ENCODE measurements around the gene ZNF548. TPM values are rescaled to one million over a fixed set of nuclear protein-coding genes. Genes with fewer than 3 reads are reported as not detected.

ZNF548 gene
- total RNA-seq, 3 donors from 2014 or later, result 6.3 to 10.7 (median 8.7) TPM

DNA sequence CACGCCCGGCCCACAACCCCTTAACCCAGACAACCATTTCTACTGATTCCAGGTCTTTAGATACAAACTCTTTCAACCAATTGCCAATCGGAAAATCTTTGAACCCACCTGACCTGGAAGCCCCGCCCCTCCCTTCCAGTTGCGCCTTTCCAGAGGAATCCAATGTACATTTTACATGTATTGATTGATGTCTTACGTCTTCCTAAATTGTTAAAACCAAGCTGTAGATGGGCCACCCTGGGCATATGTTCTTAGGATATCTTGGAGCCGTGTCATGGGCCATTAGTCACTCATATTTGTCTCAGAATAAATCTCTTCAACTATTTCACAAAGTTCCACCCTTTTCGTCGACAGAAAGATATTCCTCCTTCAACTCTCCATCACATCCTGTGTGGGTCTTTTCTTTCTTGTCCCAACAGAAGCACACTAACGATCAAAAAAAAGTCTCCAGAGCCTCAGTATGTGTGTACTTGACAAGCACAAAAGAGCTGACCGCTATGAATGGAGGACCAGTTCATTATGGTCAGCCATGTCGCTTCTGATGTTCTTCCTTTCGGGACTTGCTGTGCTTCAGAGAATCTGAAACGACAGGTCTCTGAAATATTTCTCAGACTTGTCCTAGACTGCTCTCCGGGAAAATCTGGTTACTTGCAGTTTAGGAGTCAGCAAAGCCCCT is 44.9 kb downstream of the ZNF548 start:
- no peaks in the 10 kb centered on the region for H3K27me3 Mint-ChIP-seq (ENCODE audit: low read depth)
- ATAC-seq (peak; percentile 1 to 5), DNase-seq (no peak)
- H3K9me3 Mint-ChIP-seq, result peaks cover 3% of the 10 kb centered on the region
- H3K36me3 Mint-ChIP-seq (ENCODE audit: insufficient read depth), result peaks cover 23% of the 10 kb centered on the region
- peak overlapping the region; percentile 98 for H3K4me3 Mint-ChIP-seq
- H3K4me1 Mint-ChIP-seq (ENCODE audit: low read depth), result peaks cover 26% of the 10 kb centered on the region

DNA sequence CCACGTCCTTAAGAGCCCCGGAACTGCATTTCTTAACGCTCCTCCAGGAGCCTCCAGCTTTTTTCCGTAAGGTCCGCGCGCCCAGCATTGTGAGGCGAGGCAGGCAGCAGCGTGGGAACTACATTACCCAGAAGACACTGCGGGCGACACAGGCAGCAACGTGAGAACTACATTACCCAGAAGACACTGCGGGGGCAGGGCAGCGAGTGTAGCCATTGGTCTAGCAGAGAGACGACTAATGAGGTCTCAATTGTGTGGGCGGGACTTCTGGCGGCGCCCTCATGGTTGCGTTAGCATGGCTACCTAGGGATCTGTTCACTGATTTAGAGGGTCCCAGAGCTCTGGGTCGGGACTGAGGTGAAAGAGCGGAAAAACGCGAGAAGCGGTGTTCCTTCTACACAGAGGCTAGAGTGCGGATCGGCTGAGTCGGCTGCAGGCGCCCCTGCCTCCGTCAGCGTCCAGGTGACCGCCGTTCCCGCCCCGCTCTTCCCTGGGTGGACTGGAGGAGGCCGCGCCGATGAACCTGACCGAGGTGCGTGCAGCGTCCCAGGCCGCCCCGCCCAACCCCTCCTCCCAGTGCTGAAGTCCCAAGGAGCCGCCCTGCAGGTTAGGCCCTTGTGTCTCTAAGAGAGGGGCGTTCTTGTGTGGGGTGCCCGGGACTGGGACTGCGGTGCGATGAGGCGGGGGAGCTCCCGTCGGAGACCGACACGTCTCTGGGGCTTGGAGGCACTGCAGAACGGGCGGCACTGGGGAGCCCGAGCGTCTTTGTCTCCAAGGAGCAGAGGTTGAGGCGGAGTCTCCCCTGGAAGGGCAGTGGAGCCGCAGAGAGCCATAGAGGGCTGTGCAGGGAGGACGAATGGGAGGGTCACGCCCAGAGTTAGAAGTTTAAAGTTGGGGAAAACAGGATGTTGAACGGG is 45.7 kb downstream of the ZNF548 start, which contains the start of gene ZNF749:
TSS of gene ZNF749 (plus strand) at position 264 of the 917 bp plus-strand sequence. CDS start at position 518, 254 bp downstream.
- peak; percentile 98 for ATAC-seq
- peaks cover 11% of the 10 kb centered on the region for H3K9me3 Mint-ChIP-seq
- peak; percentile 95 for DNase-seq
- peaks cover 27% of the 10 kb centered on the region for H3K4me1 Mint-ChIP-seq (ENCODE audit: low read depth)
- H3K27me3 Mint-ChIP-seq (ENCODE audit: low read depth), result no peaks in the 10 kb centered on the region
- peaks cover 31% of the 10 kb centered on the region for H3K36me3 Mint-ChIP-seq (ENCODE audit: insufficient read depth)
- H3K4me3 Mint-ChIP-seq, result peak within 1 kb of the TSS; percentile 98

DNA sequence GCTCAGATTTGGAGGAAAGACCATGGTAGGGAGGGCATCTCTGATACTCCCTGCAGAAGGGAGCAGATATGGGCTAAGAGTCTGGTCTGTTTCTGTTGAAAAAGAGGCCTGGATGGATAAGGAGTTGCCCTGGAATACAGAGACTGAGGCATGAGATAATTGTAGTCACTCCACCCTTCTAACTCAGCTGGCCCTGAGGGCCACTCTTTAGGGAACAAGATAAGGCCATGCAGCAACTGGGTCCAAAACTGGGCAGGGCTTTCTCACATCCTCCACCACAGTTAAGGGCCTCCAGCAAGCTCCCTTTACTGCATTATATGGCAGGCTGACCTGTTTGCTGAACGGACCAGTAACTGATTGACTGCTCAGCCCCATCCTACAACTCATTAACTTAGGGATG is 46.8 kb downstream of the ZNF548 start:
- Mint-ChIP-seq H3K36me3 (ENCODE audit: insufficient read depth) (peaks cover 39% of the 10 kb centered on the region), H3K4me1 (ENCODE audit: low read depth) (peaks cover 27% of the 10 kb centered on the region), H3K27me3 (ENCODE audit: low read depth) (no peaks in the 10 kb centered on the region), H3K9me3 (peaks cover 14% of the 10 kb centered on the region), H3K4me3 (peak overlapping the region; percentile 98)
- ATAC-seq (no peak), DNase-seq (no peak)

DNA sequence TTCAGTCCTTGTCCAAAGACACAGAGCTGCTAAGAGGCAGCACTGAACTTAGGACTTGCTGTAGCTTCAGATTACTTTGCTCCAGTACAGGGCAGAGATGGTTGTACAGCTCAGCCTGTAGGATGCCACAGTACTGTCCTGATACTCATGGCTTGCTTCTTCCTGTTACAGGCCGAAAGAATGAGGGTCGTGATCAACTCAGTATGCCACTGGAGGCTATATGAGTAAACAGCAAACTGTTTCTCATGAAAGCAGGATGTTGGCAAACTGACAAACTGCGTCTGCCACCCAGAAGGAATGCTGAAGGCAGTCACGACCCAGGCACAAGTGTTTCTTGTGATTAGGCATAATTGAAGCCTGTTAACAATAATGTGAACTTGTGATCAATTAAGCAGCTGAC is 48.3 kb downstream of the ZNF548 start:
- DNase-seq (no peak), ATAC-seq (no peak)
- no peak overlapping the region for H3K4me3 Mint-ChIP-seq
- H3K36me3 Mint-ChIP-seq (ENCODE audit: insufficient read depth), result peaks cover 54% of the 10 kb centered on the region
- H3K27me3 Mint-ChIP-seq (ENCODE audit: low read depth), result no peaks in the 10 kb centered on the region
- peaks cover 21% of the 10 kb centered on the region for H3K9me3 Mint-ChIP-seq
- H3K4me1 Mint-ChIP-seq (ENCODE audit: low read depth), result peaks cover 27% of the 10 kb centered on the region

DNA sequence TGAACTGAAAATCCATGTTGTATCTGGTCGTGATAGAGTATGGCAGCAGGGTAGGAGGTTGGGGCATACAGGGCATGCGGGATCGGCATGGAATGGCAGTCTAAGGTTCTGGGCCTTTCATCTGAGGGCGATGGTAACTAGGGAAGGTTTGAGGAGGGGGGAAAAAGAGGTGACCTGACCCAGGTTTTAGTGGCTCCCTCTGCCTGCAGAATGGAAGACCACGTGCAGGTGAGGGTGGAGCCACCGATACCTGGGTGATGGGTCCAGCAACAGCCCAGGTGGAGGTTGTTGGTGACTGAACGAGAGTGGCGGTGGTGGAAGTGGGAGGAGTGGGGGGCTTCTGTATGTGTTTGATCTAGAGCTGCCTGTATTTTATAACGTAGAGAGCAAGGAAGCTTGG is 49.3 kb downstream of the ZNF548 start:
- ATAC-seq (no peak), DNase-seq (no peak)
- Mint-ChIP-seq H3K36me3 (ENCODE audit: insufficient read depth) (peaks cover 64% of the 10 kb centered on the region), H3K4me3 (no peak overlapping the region), H3K9me3 (peaks cover 26% of the 10 kb centered on the region), H3K4me1 (ENCODE audit: low read depth) (peaks cover 27% of the 10 kb centered on the region), H3K27me3 (ENCODE audit: low read depth) (no peaks in the 10 kb centered on the region)

DNA sequence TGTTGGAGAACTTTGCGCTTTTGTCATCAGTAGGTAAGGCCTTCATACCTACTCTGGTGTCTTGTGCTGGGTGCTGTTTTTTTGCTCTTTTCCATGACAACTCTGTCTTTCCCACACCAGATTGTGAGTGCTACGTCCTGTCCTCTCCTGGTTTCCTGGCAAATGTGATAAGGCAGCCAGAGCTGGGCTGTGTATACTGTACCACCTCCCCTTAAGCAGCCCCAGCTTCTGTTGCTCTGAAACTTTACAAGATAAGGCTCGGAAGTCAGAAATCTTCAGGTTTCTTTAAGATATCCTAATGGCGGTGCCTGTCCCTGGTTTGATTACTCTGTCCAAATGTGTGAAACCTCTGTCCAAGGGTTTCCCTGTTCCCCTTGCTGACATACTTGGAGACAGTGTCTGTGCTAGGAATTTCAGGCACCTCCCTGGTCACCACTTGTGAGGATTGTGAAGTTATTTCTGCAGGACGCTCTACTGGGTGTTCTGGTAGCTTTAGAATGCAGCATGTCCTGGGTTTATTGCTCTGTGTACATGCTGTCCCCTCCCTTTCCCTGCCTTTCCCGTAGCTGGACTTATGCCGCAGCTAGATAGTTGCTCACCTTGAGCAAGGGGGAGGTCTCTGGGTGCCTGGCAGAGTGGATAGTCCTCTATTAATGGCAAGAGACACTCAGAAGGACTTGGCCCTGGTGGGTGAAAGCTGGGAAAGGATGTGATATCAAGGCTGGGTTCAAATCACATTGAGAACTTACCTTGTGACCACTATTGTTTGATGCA is 52.5 kb downstream of the ZNF548 start:
- Mint-ChIP-seq H3K9me3 (peaks cover 41% of the 10 kb centered on the region), H3K27me3 (ENCODE audit: low read depth) (no peaks in the 10 kb centered on the region), H3K36me3 (ENCODE audit: insufficient read depth) (peaks cover 80% of the 10 kb centered on the region), H3K4me1 (ENCODE audit: low read depth) (peaks cover 4% of the 10 kb centered on the region), H3K4me3 (no peak overlapping the region)
- DNase-seq (no peak), ATAC-seq (no peak)

DNA sequence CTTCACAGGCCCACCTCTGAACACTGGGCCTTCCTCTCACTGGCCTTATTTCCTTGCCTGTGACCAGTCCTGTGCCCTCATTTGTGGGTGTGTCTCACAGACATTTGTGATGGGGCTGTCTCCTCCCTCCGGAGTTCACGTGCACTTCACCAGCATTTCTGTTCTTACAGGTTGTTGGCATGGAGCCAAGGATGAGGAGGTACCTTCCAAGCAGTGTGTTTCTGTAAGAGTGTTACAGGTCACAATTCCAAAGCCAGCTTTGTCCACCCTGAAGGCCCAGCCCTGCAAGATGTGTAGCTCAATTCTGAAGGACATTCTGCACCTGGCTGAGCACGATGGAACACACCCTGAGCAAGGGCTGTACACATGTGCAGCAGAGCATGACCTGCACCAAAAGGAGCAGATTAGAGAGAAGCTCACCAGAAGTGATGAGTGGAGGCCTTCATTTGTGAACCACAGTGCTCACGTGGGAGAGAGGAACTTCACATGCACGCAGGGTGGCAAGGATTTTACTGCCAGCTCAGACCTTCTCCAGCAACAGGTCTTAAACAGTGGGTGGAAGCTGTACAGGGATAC is 53.6 kb downstream of the ZNF548 start:
- Mint-ChIP-seq H3K9me3 (peaks cover 41% of the 10 kb centered on the region), H3K4me1 (ENCODE audit: low read depth) (peaks cover 4% of the 10 kb centered on the region), H3K4me3 (no peak overlapping the region), H3K27me3 (ENCODE audit: low read depth) (no peaks in the 10 kb centered on the region), H3K36me3 (ENCODE audit: insufficient read depth) (peaks cover 75% of the 10 kb centered on the region)
- DNase-seq, result no peak
- no peak for ATAC-seq

DNA sequence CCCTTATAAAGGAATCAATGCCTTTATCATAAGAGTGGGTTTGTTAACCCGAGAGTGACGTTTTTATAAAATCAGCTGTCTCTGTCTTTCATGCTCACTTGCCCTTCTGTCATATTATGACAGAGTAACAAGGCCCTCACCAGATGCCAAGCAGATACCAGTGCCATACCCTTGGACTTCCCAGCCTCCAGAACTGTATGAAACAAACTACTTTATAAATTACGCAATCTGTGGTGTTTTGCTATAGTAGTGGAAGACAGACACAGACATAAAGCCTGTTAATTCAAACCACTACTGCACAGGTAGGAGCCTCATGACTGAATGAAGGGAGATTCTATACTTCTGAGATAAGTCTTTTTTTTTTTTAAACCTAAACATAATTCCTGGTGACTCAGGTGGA is 62.7 kb downstream of the ZNF548 start:
- Mint-ChIP-seq H3K36me3 (ENCODE audit: insufficient read depth) (peaks cover 29% of the 10 kb centered on the region), H3K9me3 (peaks cover 44% of the 10 kb centered on the region), H3K4me1 (ENCODE audit: low read depth) (no peaks in the 10 kb centered on the region), H3K27me3 (ENCODE audit: low read depth) (no peaks in the 10 kb centered on the region), H3K4me3 (no peak overlapping the region)
- no peak for ATAC-seq
- no peak for DNase-seq

Other genes with a start within 250 kb of the ZNF548 start
- gene ZIM3, start 244.7 kb upstream of the ZNF548 start, total RNA-seq, result not detected
- not detected for gene DUXA, start 222.4 kb upstream of the ZNF548 start, total RNA-seq
- gene ZNF264, start 198.4 kb upstream of the ZNF548 start, total RNA-seq, result 10 to 100 TPM; 20.2 to 26.9 (median 22.1) TPM
- gene AURKC, start 158.8 kb upstream of the ZNF548 start, total RNA-seq, result 1 to 10 TPM in 1 of 3 donors, under 1 TPM in 1, not detected in 1; 0.82 to 1.2 TPM
- 10 to 100 TPM in 2 of 3 donors, 1 to 10 TPM in 1; 9.6 to 12.3 (median 12.0) TPM for gene ZNF805, start 149.2 kb upstream of the ZNF548 start, total RNA-seq
- gene ZNF460, start 109.4 kb upstream of the ZNF548 start, total RNA-seq, result 10 to 100 TPM; 30.1 to 52.2 (median 49.2) TPM
- gene ZNF543, start 69.4 kb upstream of the ZNF548 start, total RNA-seq, result 1 to 10 TPM; 3.3 to 5.0 (median 3.5) TPM
- gene ZNF304, start 38.6 kb upstream of the ZNF548 start, total RNA-seq, result 1 to 10 TPM; 3.3 to 4.5 (median 4.1) TPM
- gene TRAPPC2B, start 26.3 kb upstream of the ZNF548 start, total RNA-seq, result 1 to 10 TPM; 1.8 to 4.5 (median 3.3) TPM
- under 1 TPM; 0.63 to 0.76 (median 0.71) TPM for gene ZNF547, start 26.3 kb upstream of the ZNF548 start, total RNA-seq
- 10 to 100 TPM in 2 of 3 donors, 1 to 10 TPM in 1; 8.9 to 11.1 (median 10.8) TPM for gene ZNF17, start 21.3 kb downstream of the ZNF548 start, total RNA-seq
- 10 to 100 TPM; 23.2 to 32.8 (median 26.5) TPM for gene ZNF749, start 45.5 kb downstream of the ZNF548 start, total RNA-seq
- under 1 TPM in 1 of 3 donors, not detected in 2; 0.08 TPM for gene VN1R1, start 67.3 kb downstream of the ZNF548 start, total RNA-seq
- gene ZNF772, start 87.7 kb downstream of the ZNF548 start, total RNA-seq, result 1 to 10 TPM; 3.1 to 3.7 (median 3.2) TPM
- gene ZNF419, start 97.9 kb downstream of the ZNF548 start, total RNA-seq, result 1 to 10 TPM; 3.3 to 4.2 (median 3.9) TPM
- 1 to 10 TPM; 4.5 to 4.6 (median 4.5) TPM for gene ZNF773, start 110.1 kb downstream of the ZNF548 start, total RNA-seq
- gene ZNF549, start 137.5 kb downstream of the ZNF548 start, total RNA-seq, result 1 to 10 TPM; 3.2 to 4.1 (median 3.8) TPM
- 10 to 100 TPM in 1 of 3 donors, 1 to 10 TPM in 2; 8.3 to 10.9 (median 8.7) TPM for gene ZNF550, start 170.0 kb downstream of the ZNF548 start, total RNA-seq
- 1 to 10 TPM; 2.8 to 2.9 (median 2.8) TPM for gene ZNF416, start 189.1 kb downstream of the ZNF548 start, total RNA-seq
- 1 to 10 TPM; 3.7 to 5.6 (median 5.1) TPM for gene ZIK1, start 194.3 kb downstream of the ZNF548 start, total RNA-seq
- 1 to 10 TPM; 4.7 to 7.7 (median 4.9) TPM for gene ZNF530, start 210.0 kb downstream of the ZNF548 start, total RNA-seq
- 10 to 100 TPM; 13.7 to 18.9 (median 13.7) TPM for gene ZNF134, start 224.4 kb downstream of the ZNF548 start, total RNA-seq
- gene ZNF211, start 243.3 kb downstream of the ZNF548 start, total RNA-seq, result 1 to 10 TPM; 4.1 to 4.5 (median 4.4) TPM